Measurements from ENCODE around the gene CDKL4. TPM values are rescaled to one million over a fixed set of nuclear protein-coding genes. Genes with fewer than 3 reads are reported as not detected.
"Not testable (repeated sequence)": the region's sequence is repeated elsewhere in the genome, so short reads cannot be mapped to it uniquely, and the experiment has no call there.

Gene CDKL4
- total RNA-seq, 1 experiment from 2014 or later, result not detected

DNA sequence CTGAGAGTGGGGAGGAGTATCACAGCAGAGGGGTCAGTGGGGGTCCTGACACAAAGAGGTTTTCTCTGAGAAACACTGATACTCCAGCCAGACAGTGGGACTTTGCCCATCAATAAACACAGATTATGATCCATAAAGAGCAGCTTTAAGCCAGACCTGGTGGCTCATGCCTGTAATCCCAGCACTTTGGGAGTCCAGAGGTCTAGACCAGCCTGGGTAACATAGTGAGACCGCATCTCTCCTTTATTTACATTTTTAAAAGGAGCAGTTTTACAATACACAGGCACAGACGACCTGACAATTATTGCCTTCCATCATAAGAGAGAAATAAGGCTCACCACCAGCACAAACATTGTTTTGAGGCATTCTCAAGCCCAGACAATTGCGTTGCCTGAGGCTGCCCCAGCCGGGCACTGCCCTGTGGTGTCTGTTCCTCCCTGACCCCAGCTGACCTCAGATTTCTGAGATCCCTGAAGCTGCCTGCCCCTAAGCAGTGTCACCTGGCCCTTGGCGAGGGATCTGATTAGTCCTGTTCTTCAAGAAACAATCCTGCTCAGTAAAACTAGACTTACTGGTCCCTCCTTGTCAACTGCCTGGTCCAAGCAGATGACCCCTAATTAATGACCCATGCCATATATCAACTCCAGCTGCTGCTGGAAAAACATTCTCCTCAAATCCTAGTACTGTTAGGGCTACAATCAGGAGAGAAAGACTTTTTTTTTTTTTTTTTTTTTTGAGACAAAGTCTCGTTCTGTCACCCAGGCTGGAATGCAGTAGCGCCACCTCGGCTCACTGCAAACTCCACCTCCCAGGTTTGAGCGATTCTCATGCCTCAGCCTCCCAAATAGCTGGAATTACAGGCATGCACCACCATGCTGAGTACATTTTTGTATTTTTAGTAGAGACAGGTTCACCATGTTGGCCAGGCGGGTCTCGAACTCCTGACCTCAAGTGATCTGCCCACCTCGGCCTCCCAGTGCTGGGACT, 63.5 kb downstream of the CDKL4 start:
- DNase-seq (ENCODE audit: low read depth), result no peak

GRCh38 chr2:39178756-39179155, 65.0 kb downstream of the CDKL4 start:
- no peak for DNase-seq (ENCODE audit: low read depth)

- no peak for DNase-seq (ENCODE audit: low read depth)
Observed at GRCh38 chr2:39176997-39177396, 66.8 kb downstream of the CDKL4 start.

DNA sequence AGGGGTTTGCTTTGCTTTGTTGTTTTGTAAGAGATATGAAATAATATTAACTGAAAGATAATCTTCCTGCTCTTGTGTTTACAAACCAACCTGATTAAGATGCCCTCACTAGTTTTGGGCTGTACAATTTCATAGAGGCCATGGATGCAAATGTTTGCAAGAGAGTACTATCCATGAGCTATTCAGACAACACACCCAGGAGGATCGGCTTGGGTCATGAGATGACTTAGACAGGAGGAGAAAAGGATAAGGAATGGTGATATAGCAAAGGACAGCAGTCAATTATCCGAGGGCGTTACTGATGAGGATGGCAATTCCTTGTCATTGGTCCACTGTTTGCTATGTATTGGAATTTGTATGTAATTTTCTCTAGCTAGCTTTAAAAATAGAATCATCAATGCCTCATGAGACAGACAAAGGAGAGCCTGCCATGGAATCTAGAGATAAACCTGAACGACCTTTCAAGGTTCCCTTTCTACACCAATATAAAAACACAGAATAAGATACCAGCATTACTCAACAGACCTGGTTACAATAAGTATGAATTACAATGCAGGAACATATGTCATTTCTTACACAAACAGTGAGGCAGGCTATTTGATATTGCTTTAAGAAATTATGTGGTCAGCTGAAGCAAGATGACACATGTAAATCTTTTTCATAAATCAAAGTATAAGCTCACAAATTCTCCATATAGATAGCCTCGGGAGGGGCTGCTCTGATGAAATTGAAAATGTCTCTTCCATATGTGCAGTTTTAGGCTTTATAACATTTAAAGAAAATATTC, 68.6 kb downstream of the CDKL4 start:
- no peak for DNase-seq (ENCODE audit: low read depth)

DNA sequence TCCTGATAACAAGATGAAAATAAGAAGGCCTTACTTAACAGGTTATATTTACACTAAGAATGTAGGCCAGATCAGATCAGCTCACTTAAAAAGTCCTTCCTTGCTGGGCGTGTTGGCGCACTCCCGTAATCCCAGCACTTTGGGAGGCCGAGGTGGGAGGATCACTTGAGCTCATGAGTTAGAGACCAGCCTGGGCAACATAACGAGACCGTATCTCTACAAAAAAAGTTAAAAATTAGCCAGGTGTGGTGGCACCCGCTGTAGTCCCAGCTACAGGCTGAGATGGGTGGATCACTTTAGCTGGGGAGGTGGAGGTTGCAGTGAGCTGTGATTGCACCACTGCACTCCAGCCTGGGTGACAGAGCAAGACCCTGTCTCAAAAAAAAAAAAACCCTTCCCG, 69.7 kb downstream of the CDKL4 start:
- no peak for DNase-seq (ENCODE audit: low read depth)

- DNase-seq (ENCODE audit: low read depth), result not testable (repeated sequence)
Observed at GRCh38 chr2:39172047-39172706, 71.6 kb downstream of the CDKL4 start.

- no peak for DNase-seq (ENCODE audit: low read depth)
Observed at GRCh38 chr2:39171621-39172020, 72.1 kb downstream of the CDKL4 start.

DNA sequence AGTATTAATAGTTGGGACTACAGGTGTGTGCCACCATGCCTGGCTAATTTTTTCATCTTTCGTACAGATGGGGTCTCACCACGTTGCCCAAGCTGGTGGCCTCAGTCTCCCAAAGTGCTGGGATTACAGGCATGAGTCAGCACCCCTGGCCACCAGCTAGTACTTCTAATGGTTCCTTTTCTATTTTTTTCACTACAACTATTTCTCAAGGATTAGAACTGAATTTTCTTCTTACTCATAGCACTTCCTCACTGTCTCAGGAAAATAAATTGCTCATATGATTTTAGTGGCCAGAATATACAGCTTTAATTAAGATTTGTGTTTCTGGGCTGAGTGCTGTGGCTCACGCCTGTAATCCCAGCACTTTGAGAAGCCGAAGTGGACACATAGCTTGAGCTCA, 79.7 kb downstream of the CDKL4 start:
- DNase-seq (ENCODE audit: low read depth), result no peak

GRCh38 chr2:39160982-39161381, 82.8 kb downstream of the CDKL4 start:
- DNase-seq (ENCODE audit: low read depth), result no peak

GRCh38 chr2:39159283-39159682, 84.5 kb downstream of the CDKL4 start:
- no peak for DNase-seq (ENCODE audit: low read depth)

GRCh38 chr2:39158351-39158750, 85.4 kb downstream of the CDKL4 start:
- peak; percentile 20 for DNase-seq (ENCODE audit: low read depth)

DNA sequence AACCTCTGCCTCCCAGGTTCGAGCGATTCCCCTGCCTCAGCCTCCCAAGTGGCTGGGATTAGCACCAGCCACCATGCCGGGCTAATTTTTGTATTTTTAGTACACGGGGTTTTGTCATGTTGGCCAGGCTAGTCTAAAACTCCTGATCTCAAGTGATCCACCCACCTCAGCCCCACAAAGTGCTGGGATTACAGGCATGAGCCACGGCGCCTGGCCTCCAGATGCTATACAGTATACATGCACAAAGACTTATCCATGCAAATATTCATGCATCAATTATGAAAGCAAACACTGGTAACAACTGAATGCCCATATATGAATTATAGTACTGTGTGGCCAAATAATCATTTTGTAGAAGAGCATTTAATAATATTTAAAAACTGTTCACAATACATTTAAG, 86.9 kb downstream of the CDKL4 start:
- no peak for DNase-seq (ENCODE audit: low read depth)

GRCh38 chr2:39156107-39156506, 87.7 kb downstream of the CDKL4 start:
- no peak for DNase-seq (ENCODE audit: low read depth)

GRCh38 chr2:39155573-39155972, 88.2 kb downstream of the CDKL4 start:
- not testable (repeated sequence) for DNase-seq (ENCODE audit: low read depth)

- DNase-seq (ENCODE audit: low read depth), result no peak
Observed at GRCh38 chr2:39154944-39155343, 88.8 kb downstream of the CDKL4 start.

DNA sequence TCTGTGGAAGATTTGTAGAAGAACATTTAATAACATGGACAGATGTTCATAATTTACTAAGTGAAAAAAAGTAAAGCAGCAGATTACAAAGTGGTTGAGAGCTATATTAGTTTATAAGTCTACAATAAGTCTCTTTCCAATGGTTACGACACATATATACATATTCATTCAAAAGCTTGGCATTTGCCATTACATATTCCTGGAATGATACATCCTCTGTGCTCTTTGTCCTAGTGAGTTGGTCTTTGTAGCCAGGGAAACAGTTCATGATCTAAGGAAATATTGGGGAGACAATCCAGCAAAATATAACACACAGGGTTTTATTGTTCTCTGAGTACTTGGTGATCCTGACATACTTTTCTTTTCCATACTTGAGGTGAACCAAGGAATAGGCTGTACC, 90.5 kb downstream of the CDKL4 start:
- no peak for DNase-seq (ENCODE audit: low read depth)

DNA sequence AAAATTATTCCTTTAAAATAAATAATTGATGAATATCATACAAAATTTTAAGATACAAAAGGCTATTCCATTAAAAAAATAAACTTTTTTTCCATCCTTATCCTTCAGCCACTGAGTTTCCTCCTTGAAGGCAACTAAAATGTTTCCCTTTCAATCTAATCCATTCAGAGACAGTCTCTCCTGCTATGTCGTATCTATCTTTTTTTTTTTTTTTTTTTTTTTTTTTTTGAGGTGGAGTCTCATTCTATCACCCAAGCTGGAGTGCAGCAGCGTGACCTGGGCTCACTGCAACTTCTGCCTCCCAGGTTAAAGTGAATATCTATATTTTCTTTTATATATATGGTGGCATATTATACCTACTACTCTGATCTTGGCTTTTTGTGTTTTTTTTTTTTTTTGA, 91.3 kb downstream of the CDKL4 start:
- no peak for DNase-seq (ENCODE audit: low read depth)

DNA sequence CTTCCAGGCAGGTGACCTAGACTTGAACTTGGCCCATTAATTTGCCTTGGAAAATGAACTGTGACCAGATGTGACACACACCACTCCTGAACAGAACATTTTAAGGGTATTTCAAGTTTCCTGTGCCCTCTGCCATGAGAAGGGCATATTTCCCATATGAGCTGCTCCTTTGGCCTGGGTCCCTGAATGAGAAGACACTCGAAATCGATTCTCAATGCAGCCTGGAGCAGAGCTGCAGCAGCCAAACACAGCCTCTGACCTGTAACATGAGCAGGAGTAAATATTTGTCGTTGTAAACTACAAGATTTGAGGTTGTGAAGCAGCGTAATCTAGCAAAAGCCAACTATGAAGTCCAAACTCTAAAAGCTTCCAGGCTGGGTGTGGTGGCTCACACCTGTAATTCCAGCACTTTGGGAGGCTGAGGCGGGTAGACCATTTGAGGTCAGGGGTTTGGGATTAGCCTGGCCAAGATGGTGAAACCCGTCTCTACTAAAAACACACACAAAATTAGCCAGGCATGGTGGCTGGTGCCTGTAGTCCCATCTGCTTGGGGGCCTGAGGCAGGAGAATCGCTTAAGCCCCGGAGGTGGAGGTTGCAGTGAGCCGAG, 92.8 kb downstream of the CDKL4 start:
- no peak for DNase-seq (ENCODE audit: low read depth)

GRCh38 chr2:39150102-39150562, 93.6 kb downstream of the CDKL4 start:
- no peak for DNase-seq (ENCODE audit: low read depth)

DNA sequence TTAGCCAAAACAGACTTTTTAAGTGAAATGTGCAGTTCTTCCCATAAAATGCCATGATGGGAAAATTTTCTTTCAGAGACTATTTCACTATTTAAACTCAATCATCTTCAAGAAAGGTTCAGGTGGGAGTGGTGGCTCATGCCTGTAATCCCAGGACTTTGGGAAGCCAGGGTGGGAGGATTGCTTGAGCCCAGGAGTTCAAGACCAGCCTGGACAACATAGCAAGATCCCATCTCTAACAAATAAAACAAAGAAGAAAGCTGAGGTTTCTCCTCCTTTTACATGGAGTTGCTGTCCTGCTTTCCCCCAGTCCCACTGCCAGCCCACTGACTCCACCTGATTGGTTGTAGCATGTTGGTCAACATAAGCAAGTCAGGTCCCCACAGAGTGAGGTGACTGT, 97.1 kb downstream of the CDKL4 start:
- DNase-seq (ENCODE audit: low read depth), result no peak

DNA sequence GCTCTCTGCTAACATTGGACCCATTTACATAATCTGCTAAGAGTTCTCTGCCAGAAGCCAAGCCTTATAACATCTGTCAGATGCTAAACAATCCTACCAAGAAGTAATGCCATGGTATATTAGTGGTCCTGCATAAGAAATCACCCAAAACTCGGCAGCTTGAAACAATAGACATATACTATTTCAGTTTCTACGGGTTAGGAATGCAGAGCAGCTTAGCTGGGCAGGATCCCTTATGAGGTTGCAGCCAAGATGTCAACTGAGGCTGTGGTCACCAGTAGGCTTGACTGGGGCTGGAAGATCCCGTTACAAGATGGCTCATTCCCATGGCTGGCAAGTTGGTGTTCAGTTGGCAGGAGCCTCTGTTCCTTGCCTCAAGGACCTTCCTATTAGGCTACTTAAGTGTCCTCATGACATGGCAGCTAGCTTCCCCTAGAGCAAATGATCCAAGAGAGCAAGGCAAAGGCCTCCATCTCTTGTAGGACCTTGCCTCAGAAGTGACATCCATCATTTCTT, 97.8 kb downstream of the CDKL4 start:
- DNase-seq (ENCODE audit: low read depth), result no peak

All from M059J (cell line).